IPS DF 6.9 (cell line): ENCODE measurements around the gene FN1.

Source experiments
- DNase-seq: peaks from one replicate; pipeline ENCODE4 v3.0.0-alpha.2; 2013; ENCODE audit warnings: low read depth, low spot score
- H3K27ac ChIP-seq: one replicate; pipeline ENCODE4 v1.5.1; 2013; ENCODE audit warnings: low read length, control low read depth
- H3K27me3 ChIP-seq: 2 replicates; pipeline ENCODE4 v1.6.1; 2013; ENCODE audit warnings: mild to moderate bottlenecking, low read length; ENCODE audit not compliant: control insufficient read depth, insufficient read depth
- H3K36me3 ChIP-seq: 2 replicates; pipeline ENCODE4 v1.6.1; 2013; ENCODE audit warnings: low read length; ENCODE audit not compliant: control insufficient read depth, insufficient read depth
- H3K4me1 ChIP-seq: 2 replicates; pipeline ENCODE4 v1.6.1; 2013; ENCODE audit warnings: low read length; ENCODE audit not compliant: control insufficient read depth, insufficient read depth
- H3K4me3 ChIP-seq: 2 replicates; pipeline ENCODE4 v1.5.1; 2013; ENCODE audit warnings: mild to moderate bottlenecking, low read length
- H3K9me3 ChIP-seq: 2 replicates; pipeline ENCODE4 v1.6.1; 2013; ENCODE audit warnings: low read length, inconsistent platforms; ENCODE audit not compliant: control insufficient read depth, insufficient read depth
- WGBS: extraction: QIAGEN DNeasy Blood & Tissue Kit; methylation state at CpG from one replicate; pipeline ENCODE4 v1.1.7; 2013; ENCODE audit warnings: mixed read lengths, missing lambda C conversion rate; ENCODE audit not compliant: insufficient read length, insufficient coverage; 5-methylcytosine and 5-hydroxymethylcytosine counted together

The FN1 gene

GRCh38 chr2:215358891-215359575 is 76.8 kb downstream of the FN1 start:
- Histone ChIP-seq H3K27ac (no peak overlapping the region), H3K9me3 (no peaks in the 10 kb centered on the region), H3K27me3 (no peaks in the 10 kb centered on the region), H3K4me1 (no peaks in the 10 kb centered on the region), H3K4me3 (no peak overlapping the region), H3K36me3 (peaks cover 7% of the 10 kb centered on the region; the same call in 1 of the 2 replicates)
- no peak for DNase-seq
- WGBS: no CpG with 5 or more reads among the region's 15 CpGs

DNA sequence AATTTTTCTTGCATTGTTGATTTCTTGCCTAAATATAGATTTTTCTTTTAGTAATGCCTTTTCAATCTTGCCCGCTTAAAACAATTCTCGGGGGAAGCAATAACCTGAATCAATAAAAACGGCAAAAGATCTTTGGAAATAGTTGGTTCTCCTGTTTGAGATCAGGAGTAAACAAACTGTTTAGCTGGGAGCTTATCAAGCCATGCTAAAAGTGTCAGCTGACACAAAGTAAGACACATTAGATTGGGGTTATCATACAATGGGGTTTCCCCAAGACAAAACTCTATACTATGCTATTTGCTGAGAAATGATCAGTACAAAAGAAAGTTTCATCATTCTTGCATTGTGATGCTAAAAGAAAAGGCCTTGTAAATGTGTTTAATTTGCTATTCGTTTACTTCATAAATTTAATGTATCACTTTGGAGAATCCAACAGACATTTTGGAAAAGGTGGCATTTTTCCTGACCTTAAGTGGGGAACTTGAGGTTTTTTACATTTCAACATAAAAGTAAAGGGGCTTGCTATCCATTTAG is 77.5 kb downstream of the FN1 start:
- H3K36me3 ChIP-seq: peaks cover 7% of the 10 kb centered on the region; the same call in 1 of the 2 replicates
- no CpG with 5 or more reads among the region's 4 CpGs for WGBS
- DNase-seq: no peak
- H3K4me3 ChIP-seq: no peak overlapping the region
- no peaks in the 10 kb centered on the region for H3K9me3 ChIP-seq
- H3K27ac ChIP-seq: no peak overlapping the region
- H3K4me1 ChIP-seq: no peaks in the 10 kb centered on the region
- no peaks in the 10 kb centered on the region for H3K27me3 ChIP-seq

- H3K4me1 ChIP-seq: no peaks in the 10 kb centered on the region
- no peak for DNase-seq
- H3K27ac ChIP-seq: no peak overlapping the region
- H3K4me3 ChIP-seq: no peak overlapping the region
- WGBS: 100% methylated on average over 2 of the region's 3 CpGs
- no peaks in the 10 kb centered on the region for H3K9me3 ChIP-seq
- H3K36me3 ChIP-seq: peaks cover 6% of the 10 kb centered on the region; the same call in 1 of the 2 replicates
- H3K27me3 ChIP-seq: no peaks in the 10 kb centered on the region
These were observed 78.2 kb downstream of the FN1 start for GRCh38 chr2:215357660-215358059.

GRCh38 chr2:215356948-215357461 is 78.9 kb downstream of the FN1 start:
- no CpG with 5 or more reads among the region's 9 CpGs for WGBS
- H3K4me1 ChIP-seq: no peaks in the 10 kb centered on the region
- H3K4me3 ChIP-seq: no peak overlapping the region
- DNase-seq: no peak
- no peak overlapping the region for H3K27ac ChIP-seq
- no peaks in the 10 kb centered on the region for H3K9me3 ChIP-seq
- no peaks in the 10 kb centered on the region for H3K27me3 ChIP-seq
- 0 out of 2 replicates have a peak, but pooled peaks cover 3% of the 10 kb centered on the region for H3K36me3 ChIP-seq

DNA sequence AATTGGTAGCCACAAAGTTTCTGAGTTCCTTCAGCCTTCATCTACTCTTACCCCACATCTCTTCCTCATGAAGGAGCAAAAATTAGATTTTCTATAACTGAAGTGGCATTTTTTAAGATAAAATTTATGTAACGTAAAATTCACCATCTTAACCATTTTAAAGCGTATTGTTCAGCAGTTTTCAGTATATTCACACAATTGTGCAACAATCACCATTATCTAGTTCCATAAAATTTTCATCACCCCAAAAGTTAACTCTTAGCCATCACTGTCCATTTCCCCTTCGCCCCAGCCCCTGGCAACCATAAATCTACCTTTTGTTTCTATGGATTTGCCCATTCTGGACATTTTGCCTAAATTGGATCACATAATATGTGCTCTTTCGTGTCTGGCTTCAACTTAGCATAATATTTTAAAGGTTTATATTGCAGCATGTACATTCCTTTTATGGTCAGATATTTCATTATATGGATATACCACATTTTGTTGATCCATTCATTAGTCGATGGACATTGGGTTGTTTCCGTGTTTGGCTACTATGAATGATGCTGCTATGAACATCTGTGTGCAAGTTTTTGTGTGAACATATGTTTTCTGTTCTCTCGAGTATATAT is 79.4 kb downstream of the FN1 start:
- no peak overlapping the region for H3K27ac ChIP-seq
- WGBS: no CpG with 5 or more reads among the region's 7 CpGs
- H3K36me3 ChIP-seq: 0 out of 2 replicates have a peak, but pooled peaks cover 3% of the 10 kb centered on the region
- H3K27me3 ChIP-seq: no peaks in the 10 kb centered on the region
- no peak for DNase-seq
- no peaks in the 10 kb centered on the region for H3K4me1 ChIP-seq
- no peak overlapping the region for H3K4me3 ChIP-seq
- no peaks in the 10 kb centered on the region for H3K9me3 ChIP-seq

DNA sequence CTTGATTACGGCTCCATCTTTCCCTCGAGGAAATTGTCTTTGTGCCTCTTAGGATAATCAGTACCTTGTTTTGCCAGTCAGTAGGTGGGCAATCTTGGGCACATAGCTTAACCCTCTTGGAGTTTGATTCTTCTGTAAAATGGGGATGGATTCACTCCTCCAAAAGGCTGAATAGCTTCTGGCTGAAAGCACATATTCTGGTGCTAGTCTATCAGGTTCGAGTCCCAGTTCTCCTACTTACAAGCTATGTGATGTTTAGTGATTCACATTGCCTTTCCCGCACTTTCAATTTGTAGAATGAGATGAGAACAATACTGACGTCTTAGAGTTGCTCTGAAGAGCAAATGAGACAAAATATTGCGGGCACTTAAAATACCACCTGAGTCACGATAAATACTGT is 80.1 kb downstream of the FN1 start:
- H3K4me1 ChIP-seq: no peaks in the 10 kb centered on the region
- no peaks in the 10 kb centered on the region for H3K27me3 ChIP-seq
- no peaks in the 10 kb centered on the region for H3K36me3 ChIP-seq
- no peaks in the 10 kb centered on the region for H3K9me3 ChIP-seq
- no CpG with 5 or more reads among the region's 7 CpGs for WGBS
- no peak overlapping the region for H3K27ac ChIP-seq
- no peak for DNase-seq
- H3K4me3 ChIP-seq: no peak overlapping the region

DNA sequence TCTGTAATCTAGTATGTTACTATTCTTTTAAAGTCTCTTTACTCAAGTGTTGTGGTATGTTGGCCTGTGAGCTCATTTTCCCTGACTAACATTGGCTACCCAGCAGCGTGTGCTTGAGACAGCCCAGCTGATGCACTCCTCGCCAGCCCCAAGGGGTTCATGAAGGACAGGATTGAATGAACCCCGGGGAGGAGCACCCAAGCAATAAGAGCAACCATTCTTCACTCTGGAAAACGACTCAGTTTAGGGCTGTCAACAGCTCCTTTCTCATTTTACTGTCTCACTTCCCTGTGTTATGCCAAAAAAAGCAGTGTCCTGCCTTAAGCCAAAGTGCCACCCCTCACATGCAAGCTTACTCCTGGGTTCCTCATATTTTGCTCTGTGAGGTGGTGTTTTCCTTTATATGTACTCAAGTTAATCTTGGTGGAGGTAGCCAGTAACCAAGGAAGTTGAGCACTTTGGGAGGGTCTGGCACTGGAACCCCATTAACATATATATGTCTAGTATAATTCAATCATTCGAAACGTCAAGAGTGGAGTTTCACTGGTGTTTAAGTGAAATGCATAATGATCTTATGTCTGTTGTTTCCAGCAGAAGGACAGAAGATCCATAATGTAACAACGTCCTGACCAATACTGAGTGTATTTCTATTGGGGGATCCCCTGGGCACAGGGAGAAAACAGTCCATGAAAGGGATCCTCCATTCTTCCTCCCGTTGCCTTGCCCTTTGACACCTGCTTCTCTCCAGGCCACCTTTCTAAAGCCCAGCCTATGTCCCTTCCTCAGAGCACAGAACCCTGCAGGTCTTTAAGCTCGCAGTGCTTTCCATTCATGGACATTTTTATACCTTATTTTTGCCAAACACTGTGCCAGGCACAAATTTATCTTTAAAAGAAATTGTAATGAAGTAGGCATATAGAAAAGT is 80.8 kb downstream of the FN1 start:
- no peaks in the 10 kb centered on the region for H3K36me3 ChIP-seq
- WGBS: no CpG with 5 or more reads among the region's 9 CpGs
- H3K9me3 ChIP-seq: no peaks in the 10 kb centered on the region
- no peak overlapping the region for H3K4me3 ChIP-seq
- no peak overlapping the region for H3K27ac ChIP-seq
- H3K27me3 ChIP-seq: no peaks in the 10 kb centered on the region
- no peak for DNase-seq
- H3K4me1 ChIP-seq: no peaks in the 10 kb centered on the region

DNA sequence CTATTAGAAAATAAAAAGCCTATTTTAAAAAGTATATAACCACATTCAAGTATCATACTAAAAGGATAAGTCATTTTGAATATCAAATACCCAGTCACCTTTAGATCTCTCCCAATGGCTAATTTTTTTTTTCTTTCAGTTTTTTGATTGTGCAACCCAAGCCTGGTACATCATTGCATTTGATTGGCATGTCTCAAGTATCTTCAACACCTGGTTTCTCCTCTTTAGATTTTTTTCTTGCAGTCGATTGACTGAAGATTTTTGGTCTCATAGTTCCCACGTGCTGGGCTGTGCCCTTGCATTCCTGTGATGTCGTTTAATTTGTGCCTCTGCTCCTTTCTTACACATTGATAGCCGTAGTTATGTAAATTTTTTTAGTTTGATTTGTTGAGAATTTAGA is 83.3 kb downstream of the FN1 start:
- WGBS: no CpG with 5 or more reads among the region's 4 CpGs
- DNase-seq: no peak
- Histone ChIP-seq H3K4me1 (no peaks in the 10 kb centered on the region), H3K4me3 (no peak overlapping the region), H3K27ac (no peak overlapping the region), H3K36me3 (peaks cover 9% of the 10 kb centered on the region; the same call in 1 of the 2 replicates), H3K9me3 (no peaks in the 10 kb centered on the region), H3K27me3 (no peaks in the 10 kb centered on the region)

GRCh38 chr2:215347878-215348277 is 88.0 kb downstream of the FN1 start:
- Histone ChIP-seq H3K9me3 (no peaks in the 10 kb centered on the region), H3K27me3 (no peaks in the 10 kb centered on the region), H3K36me3 (peaks cover 28% of the 10 kb centered on the region; the same call in 1 of the 2 replicates), H3K4me3 (no peak overlapping the region), H3K27ac (no peak overlapping the region), H3K4me1 (no peaks in the 10 kb centered on the region)
- no peak for DNase-seq
